GM23338 (cell line): ENCODE results near the gene PRELID2. TPM values are rescaled to one million over a fixed set of nuclear protein-coding genes. Genes with fewer than 3 reads are reported as not detected.

Experiments
- ATAC-seq: fragments of 200-7000 bp; cut with Tn5 transposase; 3 replicates; pipeline ENCODE4 v1.9.1; 2020
- DNase-seq: peaks from one replicate; pipeline ENCODE4 v3.0.0-alpha.2; 2015; ENCODE audit warnings: low spot score
- H2AFZ ChIP-seq: fragments of 200-600 bp; sonication (generic); 2 replicates; pipeline ENCODE4 v1.8.0; 2016; ENCODE audit warnings: antibody characterized with exemption, mild to moderate bottlenecking, moderate library complexity
- H3F3A ChIP-seq: fragments of 200-600 bp; sonication (generic); replicated peaks from 2 replicates; pipeline ENCODE4 v1.8.0; 2017; ENCODE audit warnings: antibody characterized with exemption, mixed run types, low read depth
- H3K27ac ChIP-seq: fragments of 200-600 bp; sonication (generic); 2 replicates; pipeline ENCODE4 v1.6.1; 2016; ENCODE audit warnings: low read depth
- H3K27me3 ChIP-seq: fragments of 200-600 bp; sonication (generic); 2 replicates; pipeline ENCODE4 v1.8.0; 2016; ENCODE audit warnings: mild to moderate bottlenecking, mixed run types, moderate library complexity; ENCODE audit not compliant: insufficient read depth
- H3K36me3 ChIP-seq: fragments of 200-600 bp; sonication (generic); 2 replicates; pipeline ENCODE4 v1.8.0; 2016; ENCODE audit warnings: mild to moderate bottlenecking; ENCODE audit not compliant: insufficient read depth
- H3K4me1 ChIP-seq: fragments of 200-600 bp; sonication (generic); 2 replicates; pipeline ENCODE4 v1.8.0; 2016; ENCODE audit warnings: mild to moderate bottlenecking, moderate library complexity; ENCODE audit not compliant: insufficient read depth
- H3K4me2 ChIP-seq: fragments of 200-600 bp; sonication (generic); 2 replicates; pipeline ENCODE4 v1.7.1; 2017; ENCODE audit warnings: mixed run types
- H3K4me3 ChIP-seq: fragments of 200-600 bp; sonication (generic); 2 replicates; pipeline ENCODE4 v1.6.1; 2016; ENCODE audit warnings: mixed run types
- H3K79me2 ChIP-seq: fragments of 200-600 bp; sonication (generic); replicated peaks from 2 replicates; pipeline ENCODE4 v1.8.0; 2017; ENCODE audit warnings: mild to moderate bottlenecking; ENCODE audit not compliant: insufficient read depth
- H3K9me2 ChIP-seq: fragments of 200-600 bp; sonication (generic); 2 replicates; pipeline ENCODE4 v1.8.0; 2017; ENCODE audit not compliant: insufficient read depth
- H4K20me1 ChIP-seq: fragments of 200-600 bp; sonication (generic); replicated peaks from 2 replicates; pipeline ENCODE4 v1.8.0; 2017; ENCODE audit warnings: mild to moderate bottlenecking; ENCODE audit not compliant: insufficient read depth
- H3K27ac Mint-ChIP-seq: 2 replicates; pipeline ENCODE4 v1.8.0; 2020; ENCODE audit warnings: inconsistent platforms, mild to moderate bottlenecking, moderate library complexity, mixed read lengths
- H3K27me3 Mint-ChIP-seq: 3 replicates; pipeline ENCODE4 v1.8.0; 2022; ENCODE audit warnings: low read depth, mild to moderate bottlenecking, moderate library complexity, mixed read lengths, inconsistent platforms; ENCODE audit not compliant: insufficient read depth, poor library complexity
- H3K36me3 Mint-ChIP-seq: 3 replicates; pipeline ENCODE4 v1.8.0; 2021; ENCODE audit warnings: low read depth, mild to moderate bottlenecking, inconsistent platforms, moderate library complexity, mixed read lengths
- H3K4me1 Mint-ChIP-seq: 3 replicates; pipeline ENCODE4 v1.8.0; 2020; ENCODE audit warnings: mild to moderate bottlenecking, inconsistent platforms, mixed read lengths
- H3K4me3 Mint-ChIP-seq: 3 replicates; pipeline ENCODE4 v1.8.0; 2021; ENCODE audit warnings: moderate library complexity, mild to moderate bottlenecking, inconsistent platforms, mixed read lengths
- H3K9me3 Mint-ChIP-seq: 3 replicates; pipeline ENCODE4 v1.8.0; 2020; ENCODE audit warnings: moderate library complexity, mild to moderate bottlenecking, inconsistent platforms, mixed read lengths
- CTCF ChIP-seq, 2 experiments: fragments of 200-600 bp in 1 of 2; sonication (generic) in 1 of 2; conservative IDR thresholded peaks; 2 replicates each; pipeline versions ENCODE4 v1.5.1 to v1.6.1; 2016 to 2017; ENCODE audit warnings: antibody characterized with exemption in 2 of 2, low read depth in 2 of 2, mild to moderate bottlenecking in 2 of 2, moderate library complexity in 1 of 2
- ETS1 ChIP-seq: IDR thresholded peaks from 2 replicates; pipeline ENCODE4 v1.6.1; 2016; ENCODE audit warnings: antibody characterized with exemption
- EZH2 ChIP-seq: fragments of 200-600 bp; sonication (generic); IDR thresholded peaks from one replicate; pipeline ENCODE4 v1.8.0; 2017; ENCODE audit warnings: antibody characterized with exemption, mild to moderate bottlenecking, low read depth; ENCODE audit not compliant: unreplicated experiment
- EZH2phosphoT487 ChIP-seq: fragments of 200-600 bp; sonication (generic); IDR thresholded peaks from one replicate; pipeline ENCODE4 v1.8.1; 2018; ENCODE audit warnings: antibody characterized with exemption; ENCODE audit not compliant: unreplicated experiment
- JUNB ChIP-seq: IDR thresholded peaks from one replicate; pipeline ENCODE4 v1.6.1; 2016; ENCODE audit warnings: antibody characterized with exemption; ENCODE audit not compliant: unreplicated experiment
- ZNF114 ChIP-seq: fragments of 250-450 bp; sonication (Bioruptor Pico); IDR thresholded peaks from 2 replicates; pipeline ENCODE4 v1.5.0; 2020; ENCODE audit warnings: mild to moderate bottlenecking, moderate library complexity
- ZNF462 ChIP-seq: fragments of 250-450 bp; sonication (Bioruptor Pico); IDR thresholded peaks from 2 replicates; pipeline ENCODE4 v1.5.0; 2020; ENCODE audit warnings: mild to moderate bottlenecking, moderate library complexity
- polyA plus RNA-seq: library from polyadenylated mRNA; unstranded; fragments of >200 nt; fragmentation: Nextera tagmentation; extraction: Ambion mirVana; gene quantifications from 2 replicates; pipeline ENCODE4 v1.2.1, GENCODE V29; 2016
- total RNA-seq: library from RNA; depleted of rRNA; stranded (reverse); fragments of >200 nt; shearing (Covaris generic); gene quantifications from 2 replicates; pipeline ENCODE4 v1.2.3, GENCODE V29; 2014

PRELID2 gene
- total and polyA plus RNA-seq, 2 experiments from 2014 or later = 9.3 to 9.8 TPM

DNA sequence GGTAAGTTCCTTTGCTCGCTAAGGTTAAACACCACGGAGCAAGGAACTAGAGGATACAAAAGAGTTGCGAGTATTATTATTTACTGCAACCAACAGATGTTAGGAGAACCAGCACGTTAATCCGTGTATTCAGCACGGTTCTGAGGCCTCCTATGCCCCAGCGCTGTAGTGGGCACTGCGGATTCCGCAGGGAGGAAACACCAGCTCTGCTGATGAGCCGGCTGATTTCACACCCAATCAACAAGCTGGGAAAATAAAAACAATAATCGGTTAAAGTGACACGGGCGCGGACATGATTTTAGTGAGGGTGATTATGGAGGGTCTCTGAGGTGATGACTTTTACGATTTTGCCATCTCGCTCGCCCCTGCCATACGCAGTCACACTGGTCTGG lies 702 bp upstream of the PRELID2 start (continued):
- no peak for TF ChIP-seq ZNF462

DNA sequence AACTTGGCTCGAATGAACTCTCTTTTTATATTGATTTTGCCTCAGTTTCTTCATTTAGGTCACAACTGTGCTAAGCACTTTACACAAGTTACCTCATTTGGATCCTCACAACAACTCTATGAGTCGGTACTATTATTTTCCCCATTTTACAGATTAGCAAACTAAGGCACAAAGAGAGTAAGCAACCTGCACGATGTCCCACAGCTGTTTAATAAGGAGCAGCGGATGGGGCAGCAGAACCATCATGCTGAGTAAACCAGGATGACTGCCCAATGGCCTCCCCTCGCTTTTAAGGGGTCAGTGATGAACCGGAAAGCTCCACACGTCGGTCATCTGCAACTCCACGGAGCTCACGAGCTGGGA lies 607 bp downstream of the PRELID2 start:
- no peaks in the 10 kb centered on the region for H3K79me2 ChIP-seq
- Mint-ChIP-seq H3K4me1 (peaks cover 5% of the 10 kb centered on the region; the same call in 1 of the 3 replicates), H3K27me3 (peaks cover 8% of the 10 kb centered on the region), H3K36me3 (no peaks in the 10 kb centered on the region), H3K4me3 (peak overlapping the region; percentile 68), H3K27ac (no peak overlapping the region), H3K9me3 (no peaks in the 10 kb centered on the region)
- peak overlapping the region; percentile 97 for H3K4me2 ChIP-seq
- H3K27ac ChIP-seq = no peak overlapping the region
- no peak for ATAC-seq
- no peaks in the 10 kb centered on the region for H4K20me1 ChIP-seq
- no peaks in the 10 kb centered on the region; the same call in 1 of the 2 replicates for H3K4me1 ChIP-seq
- no peaks in the 10 kb centered on the region for H3K36me3 ChIP-seq
- no peaks in the 10 kb centered on the region for H3F3A ChIP-seq
- DNase-seq = no peak
- H3K27me3 ChIP-seq = peaks cover 22% of the 10 kb centered on the region
- peak overlapping the region; percentile 75 for H3K4me3 ChIP-seq
- H3K9me2 ChIP-seq = no peaks in the 10 kb centered on the region
- H2AFZ ChIP-seq = peak overlapping the region; percentile 100
- no peak for TF ChIP-seq EZH2phosphoT487
- TF ChIP-seq EZH2 = no peak
- no peak for TF ChIP-seq JUNB
- TF ChIP-seq CTCF (conservative IDR thresholded peaks at IDR 0.05; ENCODE audit: low read depth in 2 of 2) = no peak
- TF ChIP-seq ETS1 = no peak
- TF ChIP-seq ZNF462 = no peak
- no peak for TF ChIP-seq ZNF114 (CRISPR knock-in tag)
